Activated CD8-positive, alpha-beta memory T cell treated with anti-CD3 and anti-CD28 coated beads for 24 hours (primary cell): ENCODE data around the gene KCNJ16.

Experiments
- DNase-seq: peaks from one replicate; pipeline ENCODE4 v3.0.0-alpha.2; 2020

The KCNJ16 gene

GRCh38 chr17:70132505-70132904 is 57.5 kb downstream of the KCNJ16 start:
- no peak for DNase-seq

GRCh38 chr17:70134042-70134441 is 59.0 kb downstream of the KCNJ16 start:
- DNase-seq, result no peak

- DNase-seq, result no peak
Observed at GRCh38 chr17:70134777-70135176, 59.8 kb downstream of the KCNJ16 start.

- DNase-seq, result no peak
Observed at GRCh38 chr17:70136131-70136530, 61.1 kb downstream of the KCNJ16 start.

- no peak for DNase-seq
Observed at GRCh38 chr17:70137451-70138230, 62.6 kb downstream of the KCNJ16 start.

GRCh38 chr17:70138291-70138865 is 63.4 kb downstream of the KCNJ16 start:
- DNase-seq, result no peak

- no peak for DNase-seq
Observed at GRCh38 chr17:70139449-70139993, 64.5 kb downstream of the KCNJ16 start.

GRCh38 chr17:70144260-70144846 is 69.3 kb downstream of the KCNJ16 start:
- no peak for DNase-seq

GRCh38 chr17:70153210-70153609 is 78.2 kb downstream of the KCNJ16 start:
- DNase-seq, result no peak

GRCh38 chr17:70157151-70157550 is 82.1 kb downstream of the KCNJ16 start:
- no peak for DNase-seq

- no peak for DNase-seq
Observed at GRCh38 chr17:70158180-70158579, 83.2 kb downstream of the KCNJ16 start.

GRCh38 chr17:70158591-70158990 is 83.6 kb downstream of the KCNJ16 start:
- no peak for DNase-seq

- no peak for DNase-seq
Observed at GRCh38 chr17:70159980-70160379, 85.0 kb downstream of the KCNJ16 start.

- no peak for DNase-seq
Observed at GRCh38 chr17:70161519-70161918, 86.5 kb downstream of the KCNJ16 start.

GRCh38 chr17:70165383-70165782 is 90.4 kb downstream of the KCNJ16 start:
- no peak for DNase-seq

GRCh38 chr17:70166615-70167014 is 91.6 kb downstream of the KCNJ16 start:
- DNase-seq, result no peak

GRCh38 chr17:70168044-70168976 is 93.3 kb downstream of the KCNJ16 start:
- no peak for DNase-seq

GRCh38 chr17:70168977-70169708 is 94.1 kb downstream of the KCNJ16 start, which contains the start of gene KCNJ2:
TSS of gene KCNJ2 (plus strand) at chr17:70169532. CDS start at chr17:70175040, 5,508 bp downstream.
- DNase-seq, result peak; percentile 72

GRCh38 chr17:70169709-70170597 is 94.9 kb downstream of the KCNJ16 start:
- no peak for DNase-seq

GRCh38 chr17:70171159-70171558 is 96.1 kb downstream of the KCNJ16 start:
- no peak for DNase-seq

GRCh38 chr17:70172449-70172848 is 97.4 kb downstream of the KCNJ16 start:
- no peak for DNase-seq
